Prostate gland (tissue), 2 donors: Measurements from ENCODE around the gene CNDP1.

ENCODE experiments used
- POLR2A ChIP-seq: fragments of 450-650 bp; IDR thresholded peaks from one replicate; pipeline ENCODE4 v1.6.1; 2016; ENCODE audit warnings: antibody characterized with exemption, mild to moderate bottlenecking
- POLR2AphosphoS5 ChIP-seq: sonication (generic); formaldehyde crosslinking; IDR thresholded peaks from one replicate; pipeline ENCODE4 v1.6.1; 2017; ENCODE audit warnings: antibody characterized with exemption
- TF ChIP-seq, protein P1 (sequence below), 4 experiments: fragments of 200-600 bp in 2 of 4; fragments of 450-650 bp in 2 of 4; sonication (generic) in 2 of 4; IDR thresholded peaks; 1 replicate in 3 of 4; 2 replicates in 1 of 4; pipeline ENCODE4 v1.5.1; 2016 to 2019; ENCODE audit warnings: antibody characterized with exemption in 4 of 4, mild to moderate bottlenecking in 2 of 4, moderate library complexity in 2 of 4

DNA sequence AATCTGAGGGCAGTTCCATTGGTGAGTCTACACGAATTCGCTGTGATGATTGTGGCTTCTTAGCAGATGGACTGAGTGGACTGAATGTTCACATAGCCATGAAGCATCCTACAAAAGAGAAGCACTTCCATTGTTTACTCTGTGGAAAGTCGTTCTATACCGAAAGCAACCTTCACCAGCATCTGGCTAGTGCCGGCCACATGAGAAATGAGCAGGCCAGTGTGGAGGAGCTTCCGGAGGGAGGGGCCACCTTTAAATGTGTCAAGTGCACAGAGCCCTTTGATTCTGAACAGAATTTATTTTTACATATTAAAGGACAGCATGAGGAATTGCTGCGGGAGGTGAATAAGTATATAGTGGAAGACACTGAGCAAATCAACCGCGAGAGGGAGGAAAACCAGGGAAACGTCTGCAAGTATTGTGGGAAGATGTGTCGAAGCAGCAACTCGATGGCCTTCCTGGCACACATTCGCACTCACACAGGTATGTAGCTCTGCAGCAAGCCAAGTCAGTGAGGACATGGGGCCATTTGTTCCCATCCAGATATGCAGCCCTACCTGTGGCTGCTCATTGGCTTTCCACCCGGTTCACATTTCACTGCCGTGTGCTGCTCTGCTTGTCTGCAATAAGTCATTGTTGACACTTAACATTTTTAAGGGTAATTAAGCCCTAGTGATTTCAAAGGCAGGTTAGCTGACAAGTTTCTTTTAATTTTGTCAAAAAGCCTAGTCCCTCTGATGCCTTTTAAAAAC, 101.1 kb downstream of the CNDP1 start:
- TF ChIP-seq, protein P1, sequence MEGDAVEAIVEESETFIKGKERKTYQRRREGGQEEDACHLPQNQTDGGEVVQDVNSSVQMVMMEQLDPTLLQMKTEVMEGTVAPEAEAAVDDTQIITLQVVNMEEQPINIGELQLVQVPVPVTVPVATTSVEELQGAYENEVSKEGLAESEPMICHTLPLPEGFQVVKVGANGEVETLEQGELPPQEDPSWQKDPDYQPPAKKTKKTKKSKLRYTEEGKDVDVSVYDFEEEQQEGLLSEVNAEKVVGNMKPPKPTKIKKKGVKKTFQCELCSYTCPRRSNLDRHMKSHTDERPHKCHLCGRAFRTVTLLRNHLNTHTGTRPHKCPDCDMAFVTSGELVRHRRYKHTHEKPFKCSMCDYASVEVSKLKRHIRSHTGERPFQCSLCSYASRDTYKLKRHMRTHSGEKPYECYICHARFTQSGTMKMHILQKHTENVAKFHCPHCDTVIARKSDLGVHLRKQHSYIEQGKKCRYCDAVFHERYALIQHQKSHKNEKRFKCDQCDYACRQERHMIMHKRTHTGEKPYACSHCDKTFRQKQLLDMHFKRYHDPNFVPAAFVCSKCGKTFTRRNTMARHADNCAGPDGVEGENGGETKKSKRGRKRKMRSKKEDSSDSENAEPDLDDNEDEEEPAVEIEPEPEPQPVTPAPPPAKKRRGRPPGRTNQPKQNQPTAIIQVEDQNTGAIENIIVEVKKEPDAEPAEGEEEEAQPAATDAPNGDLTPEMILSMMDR (IDR thresholded peaks at IDR 0.05), result no peak
- TF ChIP-seq POLR2A (no peak), POLR2AphosphoS5 (no peak)
